ENCODE results near the gene TPP1. TPM values are rescaled to one million over a fixed set of nuclear protein-coding genes. Genes with fewer than 3 reads are reported as not detected.
A peak's percentile ranks its signal among the peaks of the same experiment; 100 is the strongest.

The TPP1 gene
- total and polyA plus RNA-seq, 2 of the 13 experiments (the other 11 are each of a cell fraction or from before 2014, with no cell fraction given) = 13.9 to 74.6 TPM

DNA sequence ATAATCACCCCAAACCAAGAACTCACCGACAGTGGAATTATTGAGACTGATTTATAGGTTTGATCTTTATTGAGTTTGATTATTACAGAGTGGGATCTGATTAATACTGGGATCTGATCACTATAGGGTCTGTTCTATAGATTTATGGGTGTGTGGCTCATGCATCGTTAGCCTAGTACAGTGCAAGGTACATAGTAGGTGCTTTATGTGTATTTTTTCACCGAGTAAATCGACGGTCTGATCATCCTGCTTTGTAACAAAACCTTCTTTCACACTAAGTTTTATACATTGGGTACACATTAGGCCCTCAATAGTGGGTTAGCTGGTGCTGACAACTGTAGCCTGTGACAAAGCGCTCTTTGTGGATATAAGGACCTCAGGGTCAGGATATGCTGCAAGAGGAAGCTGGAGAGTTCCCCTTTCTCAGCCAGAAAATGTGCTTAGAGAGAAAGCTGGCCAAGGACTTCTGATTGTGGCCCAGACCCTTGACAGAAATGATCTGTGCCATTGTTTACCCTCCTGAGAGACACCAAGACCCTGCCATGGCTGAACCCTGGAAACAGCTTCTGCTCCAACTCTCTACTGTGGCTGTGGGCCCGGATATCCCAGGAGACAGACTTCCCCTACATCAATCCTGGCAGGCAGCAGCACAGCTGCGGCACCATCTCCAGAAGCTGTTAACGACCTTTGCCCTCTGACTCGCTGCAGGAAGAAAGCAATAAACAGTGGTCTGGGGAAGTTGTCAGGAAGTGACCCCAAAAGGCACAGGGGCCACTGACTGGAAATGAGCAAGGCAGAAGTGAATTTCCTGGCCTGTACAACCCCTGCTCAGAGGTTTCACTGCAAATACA is 16.1 kb upstream of the TPP1 start (continued):
- TF ChIP-seq, protein P1, sequence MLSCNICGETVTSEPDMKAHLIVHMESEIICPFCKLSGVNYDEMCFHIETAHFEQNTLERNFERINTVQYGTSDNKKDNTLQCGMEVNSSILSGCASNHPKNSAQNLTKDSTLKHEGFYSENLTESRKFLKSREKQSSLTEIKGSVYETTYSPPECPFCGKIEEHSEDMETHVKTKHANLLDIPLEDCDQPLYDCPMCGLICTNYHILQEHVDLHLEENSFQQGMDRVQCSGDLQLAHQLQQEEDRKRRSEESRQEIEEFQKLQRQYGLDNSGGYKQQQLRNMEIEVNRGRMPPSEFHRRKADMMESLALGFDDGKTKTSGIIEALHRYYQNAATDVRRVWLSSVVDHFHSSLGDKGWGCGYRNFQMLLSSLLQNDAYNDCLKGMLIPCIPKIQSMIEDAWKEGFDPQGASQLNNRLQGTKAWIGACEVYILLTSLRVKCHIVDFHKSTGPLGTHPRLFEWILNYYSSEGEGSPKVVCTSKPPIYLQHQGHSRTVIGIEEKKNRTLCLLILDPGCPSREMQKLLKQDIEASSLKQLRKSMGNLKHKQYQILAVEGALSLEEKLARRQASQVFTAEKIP (CRISPR knock-in tag; IDR thresholded peaks at IDR 0.05; ENCODE audit: borderline replicate concordance) = no peak
- TF ChIP-seq HNRNPLL (IDR thresholded peaks at IDR 0.05; ENCODE audit: low read depth, low read length, poor library complexity, severe bottlenecking) (no peak), ZFP62 (CRISPR knock-in tag; IDR thresholded peaks at IDR 0.05) (no peak), FOXA1 (IDR thresholded peaks at IDR 0.05) (no peak), FOXA1 (CRISPR knock-in tag; IDR thresholded peaks at IDR 0.05) (no peak), ZFP1 (CRISPR knock-in tag; IDR thresholded peaks at IDR 0.05) (no peak), ZNF441 (CRISPR knock-in tag; IDR thresholded peaks at IDR 0.05; ENCODE audit: borderline replicate concordance) (no peak), ZNF432 (CRISPR knock-in tag; IDR thresholded peaks at IDR 0.05; ENCODE audit: borderline replicate concordance) (no peak), GABPA (IDR thresholded peaks at IDR 0.05; ENCODE audit: low read depth, low read length) (0 out of 2 replicates have a peak, but pooled peaks have one; percentile 6), GABPA (CRISPR knock-in tag; IDR thresholded peaks at IDR 0.05; ENCODE audit: low read depth) (0 out of 2 replicates have a peak, but pooled peaks have one; percentile 21), ZNF841 (CRISPR knock-in tag; IDR thresholded peaks at IDR 0.05; ENCODE audit: borderline replicate concordance) (no peak), CREB1 (IDR thresholded peaks at IDR 0.05) (no peak), CREB1 (CRISPR knock-in tag; IDR thresholded peaks at IDR 0.05) (no peak), THAP11 (CRISPR knock-in tag; IDR thresholded peaks at IDR 0.05) (no peak), MEIS1 (CRISPR knock-in tag; IDR thresholded peaks at IDR 0.05; ENCODE audit: borderline replicate concordance) (no peak), ZNF20 (CRISPR knock-in tag; IDR thresholded peaks at IDR 0.05) (no peak), ZSCAN5A (CRISPR knock-in tag; IDR thresholded peaks at IDR 0.05; ENCODE audit: borderline replicate concordance) (no peak), TFDP1 (CRISPR knock-in tag; IDR thresholded peaks at IDR 0.05; ENCODE audit: borderline replicate concordance) (no peak), KMT2B (CRISPR knock-in tag; IDR thresholded peaks at IDR 0.05) (no peak), ZNF552 (CRISPR knock-in tag; IDR thresholded peaks at IDR 0.05; ENCODE audit: borderline replicate concordance) (no peak), JUNB (CRISPR knock-in tag; IDR thresholded peaks at IDR 0.05; ENCODE audit: borderline replicate concordance) (no peak), TEAD3 (CRISPR knock-in tag; optimal IDR thresholded peaks at IDR 0.05; ENCODE audit: borderline replicate concordance) (no peak), HNRNPL (IDR thresholded peaks at IDR 0.05; ENCODE audit: low read depth, low read length) (no peak), ZNF557 (CRISPR knock-in tag; IDR thresholded peaks at IDR 0.05) (no peak)
- TF ChIP-seq, protein P2, sequence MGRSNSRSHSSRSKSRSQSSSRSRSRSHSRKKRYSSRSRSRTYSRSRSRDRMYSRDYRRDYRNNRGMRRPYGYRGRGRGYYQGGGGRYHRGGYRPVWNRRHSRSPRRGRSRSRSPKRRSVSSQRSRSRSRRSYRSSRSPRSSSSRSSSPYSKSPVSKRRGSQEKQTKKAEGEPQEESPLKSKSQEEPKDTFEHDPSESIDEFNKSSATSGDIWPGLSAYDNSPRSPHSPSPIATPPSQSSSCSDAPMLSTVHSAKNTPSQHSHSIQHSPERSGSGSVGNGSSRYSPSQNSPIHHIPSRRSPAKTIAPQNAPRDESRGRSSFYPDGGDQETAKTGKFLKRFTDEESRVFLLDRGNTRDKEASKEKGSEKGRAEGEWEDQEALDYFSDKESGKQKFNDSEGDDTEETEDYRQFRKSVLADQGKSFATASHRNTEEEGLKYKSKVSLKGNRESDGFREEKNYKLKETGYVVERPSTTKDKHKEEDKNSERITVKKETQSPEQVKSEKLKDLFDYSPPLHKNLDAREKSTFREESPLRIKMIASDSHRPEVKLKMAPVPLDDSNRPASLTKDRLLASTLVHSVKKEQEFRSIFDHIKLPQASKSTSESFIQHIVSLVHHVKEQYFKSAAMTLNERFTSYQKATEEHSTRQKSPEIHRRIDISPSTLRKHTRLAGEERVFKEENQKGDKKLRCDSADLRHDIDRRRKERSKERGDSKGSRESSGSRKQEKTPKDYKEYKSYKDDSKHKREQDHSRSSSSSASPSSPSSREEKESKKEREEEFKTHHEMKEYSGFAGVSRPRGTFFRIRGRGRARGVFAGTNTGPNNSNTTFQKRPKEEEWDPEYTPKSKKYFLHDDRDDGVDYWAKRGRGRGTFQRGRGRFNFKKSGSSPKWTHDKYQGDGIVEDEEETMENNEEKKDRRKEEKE (IDR thresholded peaks at IDR 0.05) = no peak

Data from HepG2 (cell line).